Measurements from ENCODE around the gene NUDT17. TPM values are rescaled to one million over a fixed set of nuclear protein-coding genes. Genes with fewer than 3 reads are reported as not detected.

NUDT17 gene, protein sequence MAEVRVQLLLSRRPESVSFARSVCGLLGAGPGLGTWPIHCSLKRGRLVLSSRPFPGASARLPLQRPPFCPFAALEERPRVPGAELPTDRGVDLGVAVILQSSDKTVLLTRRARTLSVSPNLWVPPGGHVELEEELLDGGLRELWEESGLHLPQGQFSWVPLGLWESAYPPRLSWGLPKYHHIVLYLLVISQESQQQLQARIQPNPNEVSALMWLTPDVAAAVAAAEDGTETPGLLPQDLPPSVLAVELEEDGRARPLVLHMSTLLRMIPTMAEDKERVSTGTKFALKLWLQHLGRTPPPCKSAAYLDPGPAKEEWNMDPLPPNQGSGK
- total RNA-seq (2014; rRNA removed; shearing (Covaris generic)) (4.3 and 6.8 TPM in 2 replicates), polyA plus RNA-seq (2016; fragmentation: Nextera tagmentation; extraction: Ambion mirVana) (2.8 and 5.7 TPM in 2 replicates)
- long read RNA-seq, partial matches to known transcripts, result 2 of 8 reads
- long read RNA-seq, other reads (novel, unspliced or antisense), result 6 of 8 reads

DNA sequence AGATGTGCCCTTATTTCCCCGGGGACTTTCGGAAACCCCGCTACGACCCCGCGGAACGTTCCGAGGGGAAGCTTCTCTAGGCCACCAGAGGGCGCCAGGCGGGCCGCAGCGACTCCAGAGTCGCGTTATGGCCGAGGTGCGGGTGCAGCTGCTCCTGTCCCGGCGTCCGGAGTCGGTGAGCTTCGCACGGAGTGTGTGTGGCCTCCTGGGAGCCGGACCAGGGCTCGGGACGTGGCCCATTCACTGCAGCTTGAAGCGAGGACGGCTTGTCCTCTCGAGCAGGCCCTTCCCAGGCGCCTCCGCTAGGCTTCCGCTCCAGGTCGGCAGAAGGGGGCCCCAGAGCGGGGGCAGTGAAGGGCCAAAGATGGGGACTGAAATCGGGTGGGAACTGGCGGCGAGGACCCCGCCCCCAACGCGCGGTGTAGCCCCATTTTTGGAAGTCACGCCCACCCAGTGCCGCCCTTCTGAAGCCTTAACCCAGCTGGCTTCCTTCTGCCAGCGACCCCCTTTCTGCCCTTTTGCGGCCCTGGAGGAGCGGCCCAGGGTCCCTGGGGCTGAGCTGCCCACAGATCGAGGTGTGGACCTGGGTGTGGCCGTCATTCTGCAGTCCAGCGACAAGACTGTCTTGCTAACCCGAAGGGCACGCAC, at the start of gene NUDT17:
Gene NUDT17, plus strand, starts transcription at position 117 of the 648 bp plus-strand sequence. Its CDS starts 11 bp downstream, at position 128.
- Histone ChIP-seq H3K27ac (ENCODE audit: low read depth) (no peak within 1 kb of the TSS), H3F3A (replicated peaks; ENCODE audit: low read depth) (peaks cover 9% of the 10 kb centered on the region; the same call in 1 of the 2 replicates), H3K4me3 (peak within 1 kb of the TSS; percentile 87), H3K4me1 (ENCODE audit: insufficient read depth) (no peaks in the 10 kb centered on the region; the same call in 1 of the 2 replicates), H2AFZ (peak within 1 kb of the TSS; percentile 90), H3K4me2 (peak within 1 kb of the TSS; percentile 94), H3K79me2 (replicated peaks; ENCODE audit: insufficient read depth) (no peaks in the 10 kb centered on the region), H3K36me3 (ENCODE audit: insufficient read depth) (peaks cover 25% of the 10 kb centered on the region), H4K20me1 (replicated peaks; ENCODE audit: insufficient read depth) (no peaks in the 10 kb centered on the region; the same call in 1 of the 2 replicates), H3K9me2 (ENCODE audit: insufficient read depth) (no peaks in the 10 kb centered on the region), H3K27me3 (ENCODE audit: insufficient read depth) (no peaks in the 10 kb centered on the region)
- Mint-ChIP-seq H3K27me3 (ENCODE audit: insufficient read depth, low read depth, poor library complexity) (peaks cover 2% of the 10 kb centered on the region), H3K4me1 (peaks cover 5% of the 10 kb centered on the region; the same call in 2 of the 3 replicates), H3K36me3 (ENCODE audit: low read depth) (peaks cover 41% of the 10 kb centered on the region), H3K4me3 (no peak within 1 kb of the TSS), H3K9me3 (no peaks in the 10 kb centered on the region), H3K27ac (0 out of 2 replicates have a peak within 1 kb of the TSS, but pooled peaks have one; percentile 52)
- ATAC-seq (peak; percentile 86), DNase-seq (ENCODE audit: low spot score) (peak; percentile 92)
- no peak for TF ChIP-seq STAT1 (IDR thresholded peaks at IDR 0.05; ENCODE audit: unreplicated experiment)
- TF ChIP-seq NANOG (IDR thresholded peaks at IDR 0.05; ENCODE audit: borderline replicate concordance), result no peak
- TF ChIP-seq CREB1 (CRISPR knock-in tag; IDR thresholded peaks at IDR 0.05; ENCODE audit: low read depth), result peak; percentile 37; the same call in 1 of the 2 replicates
- 0 out of 2 replicates have a peak, but pooled peaks have one; percentile 11 for TF ChIP-seq POLR2AphosphoS5 (IDR thresholded peaks at IDR 0.05; ENCODE audit: low read depth)
- no peak for TF ChIP-seq ZNF462 (CRISPR knock-in tag; IDR thresholded peaks at IDR 0.05)
- no peak for TF ChIP-seq EZH2phosphoT487 (IDR thresholded peaks at IDR 0.05; ENCODE audit: unreplicated experiment)
- TF ChIP-seq, protein P1, sequence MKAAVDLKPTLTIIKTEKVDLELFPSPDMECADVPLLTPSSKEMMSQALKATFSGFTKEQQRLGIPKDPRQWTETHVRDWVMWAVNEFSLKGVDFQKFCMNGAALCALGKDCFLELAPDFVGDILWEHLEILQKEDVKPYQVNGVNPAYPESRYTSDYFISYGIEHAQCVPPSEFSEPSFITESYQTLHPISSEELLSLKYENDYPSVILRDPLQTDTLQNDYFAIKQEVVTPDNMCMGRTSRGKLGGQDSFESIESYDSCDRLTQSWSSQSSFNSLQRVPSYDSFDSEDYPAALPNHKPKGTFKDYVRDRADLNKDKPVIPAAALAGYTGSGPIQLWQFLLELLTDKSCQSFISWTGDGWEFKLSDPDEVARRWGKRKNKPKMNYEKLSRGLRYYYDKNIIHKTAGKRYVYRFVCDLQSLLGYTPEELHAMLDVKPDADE (IDR thresholded peaks at IDR 0.05), result no peak
- no peak for TF ChIP-seq ZNF114 (CRISPR knock-in tag; IDR thresholded peaks at IDR 0.05)
- no peak for TF ChIP-seq REST (IDR thresholded peaks at IDR 0.05; ENCODE audit: unreplicated experiment)
- TF ChIP-seq JUNB (IDR thresholded peaks at IDR 0.05; ENCODE audit: unreplicated experiment), result no peak
- no peak for TF ChIP-seq EZH2 (IDR thresholded peaks at IDR 0.05; ENCODE audit: low read depth, unreplicated experiment)
- no peak for TF ChIP-seq ZNF331 (CRISPR knock-in tag; IDR thresholded peaks at IDR 0.05; ENCODE audit: low read depth)

All from GM23338 (cell line).